Measurements from ENCODE around the gene CTRL.

DNA sequence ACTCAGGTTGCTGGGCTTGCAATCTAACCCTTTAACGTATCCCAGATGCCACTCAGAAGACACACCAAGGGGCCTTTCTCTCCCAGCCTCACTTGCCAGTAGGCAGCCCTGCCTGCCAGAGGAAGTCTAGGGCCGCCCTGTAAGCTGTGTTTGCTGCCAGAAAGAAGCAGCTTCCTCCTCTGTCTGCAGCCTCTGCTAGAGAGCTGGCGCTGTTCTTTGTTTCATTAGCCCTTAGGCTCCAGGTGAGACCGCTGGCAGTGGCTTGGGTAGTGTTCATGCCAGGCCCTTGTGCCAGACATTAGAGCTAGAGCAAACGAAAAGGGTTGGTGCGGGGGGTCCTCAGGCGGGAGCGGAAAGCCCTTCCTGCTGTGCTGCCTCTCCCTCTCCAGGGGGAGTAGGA, 8.9 kb downstream of the CTRL start:
- TF ChIP-seq GATA3 (IDR thresholded peaks at IDR 0.05; ENCODE audit: low read depth, low read length) (no peak), GATA2 (IDR thresholded peaks at IDR 0.05; ENCODE audit: low read depth, low read length) (no peak)

Data from SH-SY5Y (cell line).